Smooth muscle cell (in vitro differentiated cells): ENCODE results near the gene CD300LB. TPM values are rescaled to one million over a fixed set of nuclear protein-coding genes. Genes with fewer than 3 reads are reported as not detected.

ENCODE experiments used
- DNase-seq: peaks from one replicate; lab custom pipeline; 2025; ENCODE audit not compliant: unreplicated experiment; lab: John Stamatoyannopoulos, UW
- H2AFZ ChIP-seq: fragments of 200-600 bp; sonication (generic); 2 replicates; pipeline ENCODE4 v1.6.0; 2016; ENCODE audit warnings: antibody characterized with exemption, low read depth, mild to moderate bottlenecking
- H3F3A ChIP-seq: fragments of 200-600 bp; sonication (generic); 2 replicates; pipeline ENCODE4 v1.6.0; 2017; ENCODE audit warnings: antibody characterized with exemption, low read depth
- H3K27ac ChIP-seq: fragments of 200-600 bp; sonication (generic); 2 replicates; pipeline ENCODE4 v1.5.1; 2016; ENCODE audit warnings: low read depth, mild to moderate bottlenecking
- H3K27me3 ChIP-seq: fragments of 200-600 bp; sonication (generic); 2 replicates; pipeline ENCODE4 v1.6.1; 2016; ENCODE audit warnings: low read depth, mild to moderate bottlenecking
- H3K36me3 ChIP-seq: fragments of 200-600 bp; sonication (generic); 2 replicates; pipeline ENCODE4 v1.5.1; 2016; ENCODE audit warnings: low read depth
- H3K4me1 ChIP-seq: fragments of 200-600 bp; sonication (generic); 2 replicates; pipeline ENCODE4 v1.5.1; 2016; ENCODE audit warnings: low read depth
- H3K4me2 ChIP-seq: fragments of 200-600 bp; sonication (generic); 2 replicates; pipeline ENCODE4 v1.6.0; 2016; ENCODE audit warnings: mild to moderate bottlenecking
- H3K4me3 ChIP-seq: fragments of 200-600 bp; sonication (generic); 2 replicates; pipeline ENCODE4 v1.5.1; 2016; ENCODE audit warnings: mild to moderate bottlenecking
- H3K79me2 ChIP-seq: fragments of 200-600 bp; sonication (generic); 2 replicates; pipeline ENCODE4 v1.6.0; 2016; ENCODE audit warnings: low read depth, mild to moderate bottlenecking
- H3K9ac ChIP-seq: fragments of 200-600 bp; sonication (generic); 2 replicates; pipeline ENCODE4 v1.6.0; 2016; ENCODE audit warnings: low read depth
- H3K9me3 ChIP-seq: fragments of 200-600 bp; sonication (generic); replicated peaks from 2 replicates; pipeline ENCODE4 v1.5.1; 2016; ENCODE audit warnings: low read depth
- H4K20me1 ChIP-seq: fragments of 200-600 bp; sonication (generic); 2 replicates; pipeline ENCODE4 v1.6.0; 2016; ENCODE audit warnings: low read depth
- WGBS: methylation state at CpG from one replicate; pipeline ENCODE4 v1.1.7; 2016; ENCODE audit warnings: low lambda C conversion rate; 5-methylcytosine and 5-hydroxymethylcytosine counted together
- polyA plus RNA-seq: library from polyadenylated mRNA; unstranded; fragments of >200 nt; fragmentation: Nextera tagmentation; extraction: Ambion mirVana; gene quantifications from 2 replicates; pipeline ENCODE4 v1.2.1, GENCODE V29; 2016
- total RNA-seq: library from RNA; depleted of rRNA; stranded (reverse); fragments of >200 nt; gene quantifications from 2 replicates; pipeline ENCODE4 v1.2.3, GENCODE V29; 2014
- TF ChIP-seq, protein P1 (sequence below): fragments of 200-600 bp; sonication (generic); IDR thresholded peaks from 2 replicates; pipeline ENCODE4 v1.5.1; 2017; ENCODE audit warnings: borderline replicate concordance, mild to moderate bottlenecking, antibody characterized with exemption; ENCODE audit not compliant: insufficient read depth, poor library complexity, severe bottlenecking

CD300LB gene
- total and polyA plus RNA-seq, 2 experiments from 2014 or later, result not detected

GRCh38 chr17:74543406-74543805 lies 12.1 kb upstream of the CD300LB start:
- H3K79me2 ChIP-seq, result no peaks in the 10 kb centered on the region
- no peaks in the 10 kb centered on the region for H3K9me3 ChIP-seq
- no peaks in the 10 kb centered on the region for H4K20me1 ChIP-seq
- H3K36me3 ChIP-seq, result no peaks in the 10 kb centered on the region
- no peak overlapping the region for H3K9ac ChIP-seq
- TF ChIP-seq, protein P1, sequence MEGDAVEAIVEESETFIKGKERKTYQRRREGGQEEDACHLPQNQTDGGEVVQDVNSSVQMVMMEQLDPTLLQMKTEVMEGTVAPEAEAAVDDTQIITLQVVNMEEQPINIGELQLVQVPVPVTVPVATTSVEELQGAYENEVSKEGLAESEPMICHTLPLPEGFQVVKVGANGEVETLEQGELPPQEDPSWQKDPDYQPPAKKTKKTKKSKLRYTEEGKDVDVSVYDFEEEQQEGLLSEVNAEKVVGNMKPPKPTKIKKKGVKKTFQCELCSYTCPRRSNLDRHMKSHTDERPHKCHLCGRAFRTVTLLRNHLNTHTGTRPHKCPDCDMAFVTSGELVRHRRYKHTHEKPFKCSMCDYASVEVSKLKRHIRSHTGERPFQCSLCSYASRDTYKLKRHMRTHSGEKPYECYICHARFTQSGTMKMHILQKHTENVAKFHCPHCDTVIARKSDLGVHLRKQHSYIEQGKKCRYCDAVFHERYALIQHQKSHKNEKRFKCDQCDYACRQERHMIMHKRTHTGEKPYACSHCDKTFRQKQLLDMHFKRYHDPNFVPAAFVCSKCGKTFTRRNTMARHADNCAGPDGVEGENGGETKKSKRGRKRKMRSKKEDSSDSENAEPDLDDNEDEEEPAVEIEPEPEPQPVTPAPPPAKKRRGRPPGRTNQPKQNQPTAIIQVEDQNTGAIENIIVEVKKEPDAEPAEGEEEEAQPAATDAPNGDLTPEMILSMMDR, result no peak
- H3K4me1 ChIP-seq, result no peaks in the 10 kb centered on the region
- DNase-seq, result no peak
- WGBS, result 78% methylated on average over 14 of the region's 14 CpGs
- no peak overlapping the region for H3K27ac ChIP-seq
- H3K4me2 ChIP-seq, result no peak overlapping the region
- no peak overlapping the region for H3K4me3 ChIP-seq
- peaks cover 13% of the 10 kb centered on the region for H3K27me3 ChIP-seq
- no peak overlapping the region for H2AFZ ChIP-seq
- H3F3A ChIP-seq, result no peaks in the 10 kb centered on the region

DNA sequence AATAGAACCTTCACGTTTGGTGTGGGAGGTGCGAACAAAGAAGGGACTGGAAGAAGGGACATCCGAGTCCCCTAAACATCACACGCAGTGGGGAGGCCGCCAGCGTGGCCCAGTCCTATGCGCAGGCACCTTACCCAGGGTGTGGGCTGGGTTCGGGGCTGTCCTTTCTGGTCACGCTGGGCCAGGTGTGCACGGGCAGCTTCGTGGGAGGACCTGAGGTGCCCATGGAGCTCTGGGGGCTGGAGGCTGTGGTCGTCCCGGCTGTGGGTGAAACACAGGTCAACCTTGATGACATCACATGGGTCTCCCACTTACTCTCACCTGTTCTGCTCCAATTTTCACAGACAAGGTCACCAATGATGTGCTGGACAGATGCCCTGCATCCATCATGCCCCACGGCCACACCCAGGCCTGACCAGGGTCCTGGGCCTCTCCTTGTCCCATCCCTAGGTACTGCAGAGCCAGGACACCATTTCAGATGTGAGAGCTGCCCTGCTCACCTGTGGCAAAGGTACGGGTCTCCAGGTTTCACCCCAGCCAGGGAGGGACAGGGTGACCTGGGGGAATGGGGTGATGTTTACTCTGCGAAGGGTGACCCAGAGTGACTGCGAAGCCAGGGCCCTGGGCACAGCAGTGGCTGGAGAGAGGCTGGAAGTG lies 11.6 kb upstream of the CD300LB start:
- H3K36me3 ChIP-seq, result no peaks in the 10 kb centered on the region
- TF ChIP-seq, protein P1, result no peak
- 92% methylated on average over 17 of the region's 17 CpGs for WGBS

DNA sequence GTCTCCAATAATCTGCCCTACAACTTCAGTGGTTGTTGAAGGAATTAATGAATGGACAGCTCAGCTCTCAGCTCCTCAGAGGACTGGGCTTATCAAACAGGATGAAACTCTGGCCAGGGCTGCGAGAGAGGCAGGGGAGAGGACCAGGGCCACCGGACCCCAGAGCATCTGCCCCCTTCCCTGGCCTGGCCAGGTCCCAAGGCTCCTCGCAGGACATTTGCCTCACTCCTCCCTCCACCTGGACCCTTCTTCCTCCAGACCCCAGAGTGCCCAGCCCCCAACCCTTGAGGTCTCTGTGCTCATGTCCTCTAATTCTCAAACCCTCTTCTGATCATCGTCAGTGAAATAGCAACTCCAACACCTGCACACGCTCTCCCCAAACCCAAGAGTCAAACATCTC lies 10.9 kb upstream of the CD300LB start:
- Histone ChIP-seq H3K36me3 (no peaks in the 10 kb centered on the region), H4K20me1 (no peaks in the 10 kb centered on the region), H3K4me1 (no peaks in the 10 kb centered on the region), H3K9ac (no peak overlapping the region), H3F3A (no peaks in the 10 kb centered on the region), H3K4me2 (no peak overlapping the region), H3K4me3 (no peak overlapping the region), H3K79me2 (no peaks in the 10 kb centered on the region), H3K27ac (no peak overlapping the region), H2AFZ (no peak overlapping the region), H3K9me3 (no peaks in the 10 kb centered on the region), H3K27me3 (peaks cover 26% of the 10 kb centered on the region)
- TF ChIP-seq, protein P1, result no peak
- DNase-seq, result no peak
- whole genome bisulfite sequencing, result 93% methylated on average over 5 of the region's 5 CpGs

More for the DNA sequence above, 11.6 kb upstream of the CD300LB start:
- no peak overlapping the region for H3K27ac ChIP-seq
- no peak for DNase-seq
- no peaks in the 10 kb centered on the region for H3F3A ChIP-seq
- no peak overlapping the region for H3K4me3 ChIP-seq
- H4K20me1 ChIP-seq, result no peaks in the 10 kb centered on the region
- no peak overlapping the region for H2AFZ ChIP-seq
- no peaks in the 10 kb centered on the region for H3K9me3 ChIP-seq
- H3K4me2 ChIP-seq, result no peak overlapping the region
- no peaks in the 10 kb centered on the region for H3K79me2 ChIP-seq
- H3K4me1 ChIP-seq, result no peaks in the 10 kb centered on the region
- H3K27me3 ChIP-seq, result peaks cover 19% of the 10 kb centered on the region
- H3K9ac ChIP-seq, result no peak overlapping the region
